HepG2 (cell line): ENCODE measurements around the gene TPST1. TPM values are rescaled to one million over a fixed set of nuclear protein-coding genes. Genes with fewer than 3 reads are reported as not detected.

ENCODE experiments used
- ARID5B ChIP-seq: IDR thresholded peaks from 2 replicates; pipeline ENCODE4 v1.4.0; 2020; ENCODE audit warnings: mild to moderate bottlenecking, missing genetic modification reagents
- DNMT3B ChIP-seq: conservative IDR thresholded peaks from 2 replicates; pipeline ENCODE4 v1.6.1; 2016; ENCODE audit warnings: missing biosample characterization, control low read depth
- MLLT10 ChIP-seq: sonication (generic); formaldehyde crosslinking; IDR thresholded peaks from 2 replicates; pipeline ENCODE4 v1.4.0; 2020; ENCODE audit warnings: missing genetic modification reagents
- NFIC ChIP-seq: IDR thresholded peaks from 2 replicates; pipeline ENCODE4 v1.6.1; 2012; ENCODE audit warnings: mild to moderate bottlenecking, low read length, inconsistent platforms
- SAFB2 ChIP-seq: sonication (generic); formaldehyde crosslinking; IDR thresholded peaks from 2 replicates; pipeline ENCODE4 v1.5.1; 2020; ENCODE audit warnings: missing genetic modification reagents, low read depth, mild to moderate bottlenecking, borderline replicate concordance
- SIX1 ChIP-seq: sonication (generic); formaldehyde crosslinking; IDR thresholded peaks from 2 replicates; pipeline ENCODE4 v1.4.0; 2020; ENCODE audit warnings: missing genetic modification reagents, borderline replicate concordance
- SOX13 ChIP-seq, 3 experiments: fragments of 450-650 bp in 1 of 3; sonication (generic) in 1 of 3; formaldehyde crosslinking in 1 of 3; IDR thresholded peaks in 2 of 3; conservative IDR thresholded peaks in 1 of 3; 2 replicates each; pipeline versions ENCODE4 v1.5.0 to v1.6.1; 2016 to 2020; ENCODE audit warnings: antibody characterized with exemption in 1 of 3, mild to moderate bottlenecking in 1 of 3, missing compliant biosample characterization in 1 of 3, missing genetic modification reagents in 1 of 3, moderate library complexity in 1 of 3
- TP53 ChIP-seq: sonication (generic); formaldehyde crosslinking; conservative IDR thresholded peaks from 2 replicates; pipeline ENCODE4 v1.4.0; 2020; ENCODE audit warnings: missing genetic modification reagents
- ZNF124 ChIP-seq: sonication (generic); formaldehyde crosslinking; IDR thresholded peaks from 2 replicates; pipeline ENCODE4 v1.4.0; 2020; ENCODE audit warnings: missing genetic modification reagents
- ZNF292 ChIP-seq: sonication (generic); formaldehyde crosslinking; IDR thresholded peaks from 2 replicates; pipeline ENCODE4 v1.8.1; 2022; ENCODE audit warnings: mild to moderate bottlenecking, low read depth, missing genetic modification reagents, borderline replicate concordance
- ZNF331 ChIP-seq: sonication (generic); formaldehyde crosslinking; IDR thresholded peaks from 2 replicates; pipeline ENCODE4 v1.4.0; 2020; ENCODE audit warnings: missing genetic modification reagents
- ZNF501 ChIP-seq: sonication (generic); formaldehyde crosslinking; IDR thresholded peaks from 2 replicates; pipeline ENCODE4 v1.5.1; 2020; ENCODE audit warnings: mild to moderate bottlenecking, moderate library complexity, missing genetic modification reagents
- ZNF674 ChIP-seq: sonication (generic); formaldehyde crosslinking; IDR thresholded peaks from 2 replicates; pipeline ENCODE4 v1.5.0; 2020; ENCODE audit warnings: low read depth, mild to moderate bottlenecking, missing genetic modification reagents
- ZZZ3 ChIP-seq: sonication (generic); formaldehyde crosslinking; IDR thresholded peaks from 2 replicates; pipeline ENCODE4 v1.4.0; 2020; ENCODE audit warnings: missing genetic modification reagents, mild to moderate bottlenecking, borderline replicate concordance
- polyA plus RNA-seq, 8 experiments: library from polyadenylated mRNA; depleted of rRNA in 3 of 8; stranded (reverse) in 7 of 8; unstranded in 1 of 8; fragments of >200 nt; fragmentation: Illumina TruSeq in 4 of 8; extraction: Trizol in 4 of 8; gene quantifications; 2 replicates each; pipeline versions ENCODE4 v1.2.1 to v1.2.3, GENCODE V29; 2011 to 2016; ENCODE audit warnings: low read depth in 4 of 8, missing spikeins in 1 of 8, mixed read lengths in 1 of 8; ENCODE audit not compliant: insufficient read depth in 1 of 8
- total RNA-seq, 5 experiments: library from RNA; depleted of rRNA; stranded (reverse); fragments of >200 nt; fragmentation: Illumina TruSeq; extraction: Trizol; gene quantifications; 2 replicates each; pipeline ENCODE4 v1.2.3, GENCODE V29; 2016; ENCODE audit warnings: low read depth in 1 of 5
- TF ChIP-seq, protein P1 (sequence below): sonication (generic); formaldehyde crosslinking; IDR thresholded peaks from 2 replicates; pipeline ENCODE4 v1.4.0; 2020; ENCODE audit warnings: missing genetic modification reagents
- TF ChIP-seq, protein P2 (sequence below): sonication (generic); formaldehyde crosslinking; IDR thresholded peaks from 2 replicates; pipeline ENCODE4 v1.4.0; 2020; ENCODE audit warnings: missing genetic modification reagents

TPST1 gene
- total and polyA plus RNA-seq, 2 of the 13 experiments (the other 11 are each of a cell fraction or from before 2014, with no cell fraction given) = 24.3 to 34.1 TPM

DNA sequence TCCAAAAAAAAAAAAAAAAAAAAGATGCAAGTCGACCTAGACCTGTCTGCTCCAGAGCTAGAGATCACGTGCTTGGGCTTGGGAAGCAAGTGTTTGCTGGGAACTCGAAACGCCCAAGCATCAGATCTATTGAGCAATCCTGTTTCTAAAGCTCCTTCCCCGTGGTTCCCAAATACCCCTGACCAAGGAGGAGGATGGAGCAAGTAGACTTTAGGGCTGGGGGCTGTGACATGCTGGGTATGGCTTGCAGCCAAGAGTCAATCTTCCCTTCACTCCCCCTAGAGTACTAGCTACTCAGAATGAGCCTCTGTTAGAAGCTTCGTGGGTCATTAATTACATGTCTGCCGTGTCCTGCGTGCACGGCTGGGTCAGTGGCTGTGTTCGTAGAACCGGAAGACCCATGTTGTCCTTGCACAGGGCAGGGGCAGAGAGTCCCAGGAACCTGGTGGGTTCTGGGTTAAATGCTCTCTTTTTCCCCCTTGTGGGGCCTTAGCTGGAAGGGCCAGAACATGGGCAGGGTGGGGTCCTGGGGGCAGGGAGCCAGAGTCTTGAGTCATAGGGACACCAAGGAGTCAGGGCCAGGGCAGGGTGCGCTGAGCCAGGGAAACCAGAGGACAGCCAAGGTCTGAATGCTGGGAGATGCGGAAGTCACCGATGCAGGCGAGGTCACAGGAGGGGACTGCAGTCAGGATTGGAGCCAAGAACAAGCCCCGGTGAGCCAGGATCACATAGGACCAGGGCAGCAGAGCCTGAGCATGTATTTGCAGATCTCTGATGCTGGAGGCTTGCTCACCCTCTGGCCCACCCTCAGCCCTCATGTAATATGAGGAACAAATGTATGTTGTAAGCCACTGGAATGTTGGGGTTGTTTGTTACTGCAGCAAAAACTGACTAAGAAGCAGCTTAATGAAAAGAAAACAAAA, 34.6 kb upstream of the TPST1 start (continued):
- TF ChIP-seq ZNF501 (CRISPR knock-in tag) = 0 out of 2 replicates have a peak, but pooled peaks have one; percentile 42
- TF ChIP-seq ZNF331 (CRISPR knock-in tag) = 0 out of 2 replicates have a peak, but pooled peaks have one; percentile 12
- TF ChIP-seq SOX13 (IDR thresholded peaks at IDR 0.05) = no peak
- 0 out of 4 replicates have a peak, but pooled peaks of 1 of the 2 experiments have one; percentile 23 for TF ChIP-seq SOX13 (CRISPR knock-in tag; conservative IDR thresholded peaks at IDR 0.05 in 1 of 2, IDR thresholded peaks at IDR 0.05 in 1 of 2)
- TF ChIP-seq SAFB2 (CRISPR knock-in tag) = no peak
- no peak for TF ChIP-seq NFIC
- TF ChIP-seq ZZZ3 (CRISPR knock-in tag) = no peak
- TF ChIP-seq SIX1 (CRISPR knock-in tag) = no peak
- no peak for TF ChIP-seq TP53 (CRISPR knock-in tag)
- TF ChIP-seq, protein P1, sequence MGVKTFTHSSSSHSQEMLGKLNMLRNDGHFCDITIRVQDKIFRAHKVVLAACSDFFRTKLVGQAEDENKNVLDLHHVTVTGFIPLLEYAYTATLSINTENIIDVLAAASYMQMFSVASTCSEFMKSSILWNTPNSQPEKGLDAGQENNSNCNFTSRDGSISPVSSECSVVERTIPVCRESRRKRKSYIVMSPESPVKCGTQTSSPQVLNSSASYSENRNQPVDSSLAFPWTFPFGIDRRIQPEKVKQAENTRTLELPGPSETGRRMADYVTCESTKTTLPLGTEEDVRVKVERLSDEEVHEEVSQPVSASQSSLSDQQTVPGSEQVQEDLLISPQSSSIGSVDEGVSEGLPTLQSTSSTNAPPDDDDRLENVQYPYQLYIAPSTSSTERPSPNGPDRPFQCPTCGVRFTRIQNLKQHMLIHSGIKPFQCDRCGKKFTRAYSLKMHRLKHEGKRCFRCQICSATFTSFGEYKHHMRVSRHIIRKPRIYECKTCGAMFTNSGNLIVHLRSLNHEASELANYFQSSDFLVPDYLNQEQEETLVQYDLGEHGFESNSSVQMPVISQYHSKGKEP (CRISPR knock-in tag) = no peak
- TF ChIP-seq ARID5B (CRISPR knock-in tag) = peak; percentile 28; the same call in 1 of the 2 replicates
- no peak for TF ChIP-seq ZNF124 (CRISPR knock-in tag)
- peak; percentile 75 for TF ChIP-seq ZNF292 (CRISPR knock-in tag)
- TF ChIP-seq DNMT3B (CRISPR knock-in tag) = no peak
- no peak for TF ChIP-seq MLLT10 (CRISPR knock-in tag)
- TF ChIP-seq, protein P2, sequence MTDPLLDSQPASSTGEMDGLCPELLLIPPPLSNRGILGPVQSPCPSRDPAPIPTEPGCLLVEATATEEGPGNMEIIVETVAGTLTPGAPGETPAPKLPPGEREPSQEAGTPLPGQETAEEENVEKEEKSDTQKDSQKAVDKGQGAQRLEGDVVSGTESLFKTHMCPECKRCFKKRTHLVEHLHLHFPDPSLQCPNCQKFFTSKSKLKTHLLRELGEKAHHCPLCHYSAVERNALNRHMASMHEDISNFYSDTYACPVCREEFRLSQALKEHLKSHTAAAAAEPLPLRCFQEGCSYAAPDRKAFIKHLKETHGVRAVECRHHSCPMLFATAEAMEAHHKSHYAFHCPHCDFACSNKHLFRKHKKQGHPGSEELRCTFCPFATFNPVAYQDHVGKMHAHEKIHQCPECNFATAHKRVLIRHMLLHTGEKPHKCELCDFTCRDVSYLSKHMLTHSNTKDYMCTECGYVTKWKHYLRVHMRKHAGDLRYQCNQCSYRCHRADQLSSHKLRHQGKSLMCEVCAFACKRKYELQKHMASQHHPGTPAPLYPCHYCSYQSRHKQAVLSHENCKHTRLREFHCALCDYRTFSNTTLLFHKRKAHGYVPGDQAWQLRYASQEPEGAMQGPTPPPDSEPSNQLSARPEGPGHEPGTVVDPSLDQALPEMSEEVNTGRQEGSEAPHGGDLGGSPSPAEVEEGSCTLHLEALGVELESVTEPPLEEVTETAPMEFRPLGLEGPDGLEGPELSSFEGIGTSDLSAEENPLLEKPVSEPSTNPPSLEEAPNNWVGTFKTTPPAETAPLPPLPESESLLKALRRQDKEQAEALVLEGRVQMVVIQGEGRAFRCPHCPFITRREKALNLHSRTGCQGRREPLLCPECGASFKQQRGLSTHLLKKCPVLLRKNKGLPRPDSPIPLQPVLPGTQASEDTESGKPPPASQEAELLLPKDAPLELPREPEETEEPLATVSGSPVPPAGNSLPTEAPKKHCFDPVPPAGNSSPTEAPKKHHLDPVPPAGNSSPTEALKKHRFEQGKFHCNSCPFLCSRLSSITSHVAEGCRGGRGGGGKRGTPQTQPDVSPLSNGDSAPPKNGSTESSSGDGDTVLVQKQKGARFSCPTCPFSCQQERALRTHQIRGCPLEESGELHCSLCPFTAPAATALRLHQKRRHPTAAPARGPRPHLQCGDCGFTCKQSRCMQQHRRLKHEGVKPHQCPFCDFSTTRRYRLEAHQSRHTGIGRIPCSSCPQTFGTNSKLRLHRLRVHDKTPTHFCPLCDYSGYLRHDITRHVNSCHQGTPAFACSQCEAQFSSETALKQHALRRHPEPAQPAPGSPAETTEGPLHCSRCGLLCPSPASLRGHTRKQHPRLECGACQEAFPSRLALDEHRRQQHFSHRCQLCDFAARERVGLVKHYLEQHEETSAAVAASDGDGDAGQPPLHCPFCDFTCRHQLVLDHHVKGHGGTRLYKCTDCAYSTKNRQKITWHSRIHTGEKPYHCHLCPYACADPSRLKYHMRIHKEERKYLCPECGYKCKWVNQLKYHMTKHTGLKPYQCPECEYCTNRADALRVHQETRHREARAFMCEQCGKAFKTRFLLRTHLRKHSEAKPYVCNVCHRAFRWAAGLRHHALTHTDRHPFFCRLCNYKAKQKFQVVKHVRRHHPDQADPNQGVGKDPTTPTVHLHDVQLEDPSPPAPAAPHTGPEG (CRISPR knock-in tag) = no peak
- TF ChIP-seq ZNF674 = no peak
